ENCODE results near the gene KRTAP10-9. TPM values are rescaled to one million over a fixed set of nuclear protein-coding genes. Genes with fewer than 3 reads are reported as not detected.
"Not testable (repeated sequence)": the region's sequence is repeated elsewhere in the genome, so short reads cannot be mapped to it uniquely, and the experiment has no call there.

KRTAP10-9 gene
- total RNA-seq, 4 donors from 2014 or later, result not detected

DNA sequence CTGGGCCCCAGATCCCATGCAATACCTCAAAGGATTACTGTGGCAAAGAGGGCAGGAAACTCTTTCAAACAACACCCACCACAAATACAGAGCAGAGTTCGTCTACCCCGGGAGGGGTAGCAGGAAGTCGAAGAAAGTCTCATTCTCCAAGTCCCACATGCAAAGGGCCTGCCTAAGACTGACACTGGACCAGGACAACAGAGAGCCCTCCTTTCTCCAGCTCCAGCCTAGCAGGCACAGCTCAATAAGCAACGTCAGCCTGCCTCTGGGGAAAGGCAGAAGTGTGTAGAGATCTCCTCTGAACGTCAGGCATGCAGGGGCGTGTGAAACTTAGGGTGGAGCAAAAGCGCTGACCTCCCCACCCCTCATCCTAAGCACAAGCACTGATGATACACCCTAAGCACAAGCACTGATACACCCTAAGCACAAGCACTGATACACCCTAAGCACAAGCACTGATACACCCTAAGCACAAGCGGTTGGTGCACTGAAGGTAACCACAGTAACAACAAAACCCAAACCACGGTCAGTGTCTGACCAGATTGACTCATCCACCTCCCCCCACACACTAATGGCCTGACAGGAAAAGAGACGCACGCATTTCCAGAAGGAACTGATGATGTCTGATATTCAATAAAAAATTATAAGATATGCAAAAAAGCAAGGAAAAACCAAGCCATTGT is 32.2 kb downstream of the KRTAP10-9 start:
- Histone ChIP-seq H3K9me3 (no peaks in the 10 kb centered on the region), H3K36me3 (no peaks in the 10 kb centered on the region), H3K27me3 (no peaks in the 10 kb centered on the region), H3K4me1 (no peaks in the 10 kb centered on the region), H3K27ac (peak overlapping the region in 3 of 4 donors; percentile 25 to 82 (median 59)), H3K4me3 (no peak overlapping the region)
- TF ChIP-seq POLR2A (IDR thresholded peaks at IDR 0.05), result no peak
- TF ChIP-seq, protein P1, sequence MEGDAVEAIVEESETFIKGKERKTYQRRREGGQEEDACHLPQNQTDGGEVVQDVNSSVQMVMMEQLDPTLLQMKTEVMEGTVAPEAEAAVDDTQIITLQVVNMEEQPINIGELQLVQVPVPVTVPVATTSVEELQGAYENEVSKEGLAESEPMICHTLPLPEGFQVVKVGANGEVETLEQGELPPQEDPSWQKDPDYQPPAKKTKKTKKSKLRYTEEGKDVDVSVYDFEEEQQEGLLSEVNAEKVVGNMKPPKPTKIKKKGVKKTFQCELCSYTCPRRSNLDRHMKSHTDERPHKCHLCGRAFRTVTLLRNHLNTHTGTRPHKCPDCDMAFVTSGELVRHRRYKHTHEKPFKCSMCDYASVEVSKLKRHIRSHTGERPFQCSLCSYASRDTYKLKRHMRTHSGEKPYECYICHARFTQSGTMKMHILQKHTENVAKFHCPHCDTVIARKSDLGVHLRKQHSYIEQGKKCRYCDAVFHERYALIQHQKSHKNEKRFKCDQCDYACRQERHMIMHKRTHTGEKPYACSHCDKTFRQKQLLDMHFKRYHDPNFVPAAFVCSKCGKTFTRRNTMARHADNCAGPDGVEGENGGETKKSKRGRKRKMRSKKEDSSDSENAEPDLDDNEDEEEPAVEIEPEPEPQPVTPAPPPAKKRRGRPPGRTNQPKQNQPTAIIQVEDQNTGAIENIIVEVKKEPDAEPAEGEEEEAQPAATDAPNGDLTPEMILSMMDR (IDR thresholded peaks at IDR 0.05), result no peak
- no peak for DNase-seq

DNA sequence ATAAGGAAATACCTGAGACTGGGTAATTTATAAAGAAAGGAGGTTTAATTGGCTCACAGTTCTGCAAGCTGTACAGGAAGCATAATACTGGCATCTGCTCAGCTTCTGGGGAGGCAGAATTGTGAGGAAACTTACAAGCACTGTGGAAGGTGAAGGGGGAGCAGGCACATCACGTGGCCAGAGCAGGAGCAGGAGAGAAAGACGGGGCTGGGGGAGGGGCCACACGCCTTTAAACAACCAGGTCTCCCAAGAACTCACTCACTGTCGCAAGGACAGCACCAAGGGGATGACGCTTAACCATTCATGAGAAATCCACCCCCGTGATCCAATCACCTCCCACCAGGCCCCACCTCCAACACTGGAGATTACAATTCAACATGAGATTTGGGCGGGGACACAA is 34.7 kb downstream of the KRTAP10-9 start:
- DNase-seq, H3K4me1 ChIP-seq, H3K36me3 ChIP-seq, H3K4me3 ChIP-seq, H3K27me3 ChIP-seq, H3K27ac ChIP-seq, H3K9me3 ChIP-seq: not testable (repeated sequence)

DNA sequence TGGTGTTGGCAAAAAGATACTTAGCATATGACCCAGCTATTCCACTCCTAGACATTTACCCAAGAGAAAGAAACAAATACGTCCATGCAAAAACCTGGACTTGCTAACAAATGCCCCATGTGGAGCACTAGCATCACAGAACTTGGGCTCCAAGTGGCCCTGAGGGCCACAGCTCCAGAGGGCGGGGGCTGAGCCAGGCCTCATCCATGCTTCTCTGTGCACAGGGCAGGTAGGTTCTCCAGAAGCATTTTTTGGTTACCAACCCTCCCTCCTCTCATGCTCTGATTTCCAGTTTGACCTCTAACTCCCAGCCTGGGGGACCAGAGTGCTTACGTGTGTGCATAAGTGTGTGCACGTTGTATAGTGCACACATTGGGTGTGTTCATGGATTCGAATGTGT is 37.8 kb downstream of the KRTAP10-9 start:
- no peak for DNase-seq
- TF ChIP-seq POLR2A (IDR thresholded peaks at IDR 0.05), result no peak
- TF ChIP-seq, protein P1 (IDR thresholded peaks at IDR 0.05), result no peak
- H3K4me1 ChIP-seq, result no peaks in the 10 kb centered on the region
- H3K27me3 ChIP-seq, result no peaks in the 10 kb centered on the region
- no peak overlapping the region for H3K27ac ChIP-seq
- no peak overlapping the region for H3K4me3 ChIP-seq
- no peaks in the 10 kb centered on the region for H3K9me3 ChIP-seq
- H3K36me3 ChIP-seq, result no peaks in the 10 kb centered on the region

DNA sequence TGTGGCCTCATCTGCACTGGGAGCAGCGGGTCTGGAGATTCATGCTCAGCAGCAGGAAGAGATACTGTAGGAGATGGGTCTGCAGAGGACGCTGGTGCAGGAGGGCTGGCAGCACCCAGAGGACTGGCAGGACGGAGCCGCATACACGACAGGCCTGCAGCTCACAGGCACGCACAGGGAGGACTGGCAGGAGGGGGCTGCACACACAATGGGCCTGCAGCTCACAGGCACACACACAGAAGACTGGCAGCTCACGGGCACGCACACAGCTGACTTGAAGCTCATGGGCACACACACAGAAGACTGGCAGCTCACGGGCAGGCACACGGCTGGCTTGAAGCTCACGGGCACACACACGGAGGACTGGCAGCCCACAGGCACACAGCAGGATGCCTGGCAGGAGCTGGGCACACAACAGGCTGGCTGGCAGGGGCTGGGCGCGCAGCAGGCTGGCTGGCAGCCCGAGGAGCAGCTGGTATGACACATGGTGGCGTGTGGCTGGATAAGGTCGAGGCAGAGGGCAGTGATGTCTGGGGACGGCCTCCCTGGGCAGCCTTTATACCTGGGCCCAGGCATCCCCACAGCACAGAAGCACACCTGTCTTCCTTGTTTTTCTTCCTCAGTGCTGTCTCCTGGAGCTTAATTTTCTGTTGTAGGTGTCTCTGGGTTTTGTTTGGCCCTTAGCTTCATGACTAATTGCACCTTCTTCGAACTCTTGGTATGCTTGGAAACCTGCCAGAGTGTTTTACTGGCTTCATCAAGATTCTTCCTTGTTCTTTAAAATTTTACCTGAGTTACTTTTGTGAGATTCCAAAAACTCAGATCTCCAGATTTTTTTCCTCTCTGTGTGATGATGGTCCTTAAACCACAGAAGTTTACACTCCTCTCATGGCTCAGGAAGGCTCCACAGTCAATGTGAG is 39.8 kb downstream of the KRTAP10-9 start, which contains the start of gene KRTAP12-2:
Gene KRTAP12-2, minus strand, starts transcription at position 527 of the 920 bp plus-strand sequence. Its CDS starts 41 bp downstream, at position 486.
- TF ChIP-seq, protein P1 (IDR thresholded peaks at IDR 0.05), result no peak
- TF ChIP-seq POLR2A (IDR thresholded peaks at IDR 0.05), result no peak
- no peaks in the 10 kb centered on the region for H3K36me3 ChIP-seq
- DNase-seq, result no peak
- no peaks in the 10 kb centered on the region for H3K4me1 ChIP-seq
- H3K27me3 ChIP-seq, result no peaks in the 10 kb centered on the region
- H3K9me3 ChIP-seq, result peaks cover 0 to 8% (median 2%) of the 10 kb centered on the region in 4 donors
- H3K27ac ChIP-seq, result no peak within 1 kb of the TSS
- H3K4me3 ChIP-seq, result no peak within 1 kb of the TSS

DNA sequence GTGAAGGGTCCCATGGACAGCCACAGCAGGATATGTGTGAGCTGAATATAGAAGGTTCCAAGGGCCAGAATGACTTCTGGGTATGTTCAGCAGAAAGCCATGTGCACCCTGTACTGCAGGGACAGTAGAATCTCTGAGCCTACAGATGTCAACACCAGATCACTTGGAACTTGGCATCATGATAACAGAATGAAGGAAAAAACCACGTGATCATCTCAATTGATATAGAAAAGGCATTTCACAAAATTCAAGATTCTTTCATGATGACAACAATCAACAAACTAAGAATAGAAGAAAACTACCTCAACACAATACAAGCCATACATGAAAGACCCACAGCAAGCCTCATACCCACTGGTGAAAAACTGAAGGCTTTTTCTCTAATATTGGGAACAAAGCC is 40.7 kb downstream of the KRTAP10-9 start:
- DNase-seq, result no peak
- Histone ChIP-seq H3K4me1 (no peaks in the 10 kb centered on the region), H3K36me3 (no peaks in the 10 kb centered on the region), H3K27ac (no peak overlapping the region), H3K9me3 (peaks cover 0 to 15% (median 4%) of the 10 kb centered on the region in 4 donors), H3K27me3 (no peaks in the 10 kb centered on the region), H3K4me3 (no peak overlapping the region)
- TF ChIP-seq, protein P1 (IDR thresholded peaks at IDR 0.05), result no peak
- TF ChIP-seq POLR2A (IDR thresholded peaks at IDR 0.05), result no peak

Measured in Peyer's patch (tissue), 4 donors.